ENCODE results near the gene MAD2L1.
A peak's percentile ranks its signal among the peaks of the same experiment; 100 is the strongest.
"Not testable (repeated sequence)": the region's sequence is repeated elsewhere in the genome, so short reads cannot be mapped to it uniquely, and the experiment has no call there.

MAD2L1 gene

DNA sequence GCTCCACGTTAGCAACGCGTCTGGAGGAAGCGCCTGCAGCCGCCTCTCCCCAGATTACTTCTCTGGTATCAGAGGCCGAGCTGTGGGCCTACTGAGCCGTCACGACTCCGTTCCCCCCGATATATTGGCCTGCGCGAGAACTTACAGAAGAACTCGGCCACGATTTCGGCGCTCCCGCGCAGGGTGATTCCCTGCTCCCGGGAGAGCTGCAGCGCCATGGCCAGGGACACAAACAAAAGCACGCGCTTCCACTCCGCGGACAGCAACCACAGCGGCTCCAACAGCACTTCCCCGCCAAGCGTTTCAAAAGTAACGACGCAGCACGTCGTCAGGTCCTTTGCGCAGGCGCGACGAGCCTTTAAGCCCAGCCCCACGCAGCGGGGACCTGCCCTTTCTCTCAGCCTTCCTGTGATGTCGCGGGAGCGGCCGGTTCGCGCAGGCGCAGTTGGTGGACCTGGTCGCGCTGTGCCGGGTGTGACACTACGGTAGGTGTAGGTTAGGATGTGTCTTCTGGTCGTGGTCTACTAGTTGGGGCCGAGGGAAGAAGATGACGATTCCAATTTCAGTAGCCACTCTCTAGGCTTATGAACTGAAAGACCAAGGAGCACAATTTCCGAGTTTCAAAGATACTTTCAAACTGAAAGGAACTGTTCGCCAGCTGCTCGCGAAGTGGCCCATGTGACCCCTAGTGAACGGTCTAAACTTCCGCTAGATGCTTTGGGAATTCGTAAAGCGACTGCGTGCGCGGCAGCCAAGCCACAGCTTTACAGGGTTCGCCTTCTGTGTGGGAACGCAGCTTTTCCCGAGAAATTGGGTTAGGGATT, at the start of gene MAD2L1:
TSS of gene MAD2L1 (minus strand) at position 332 of the 824 bp plus-strand sequence. CDS start at position 218, 114 bp downstream.
- peak; percentile 96 for DNase-seq

DNA sequence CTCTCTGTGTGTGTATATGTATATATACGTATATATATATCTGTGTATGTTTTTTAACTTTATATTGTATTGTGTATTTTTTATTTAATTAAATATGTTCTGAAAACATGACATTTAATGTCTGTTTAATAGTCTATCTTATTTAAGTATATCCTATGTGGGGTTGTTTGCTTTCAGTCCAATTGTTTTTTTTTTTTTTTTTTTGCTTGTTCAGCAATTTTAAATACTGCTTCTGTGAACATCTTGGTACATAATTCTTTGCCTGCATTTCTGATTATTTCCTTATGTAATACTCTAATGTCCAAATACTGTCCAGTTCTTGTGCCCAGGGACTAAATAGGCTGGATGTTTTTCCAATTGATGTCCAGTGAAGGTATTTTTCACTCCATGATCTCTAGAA, 45.1 kb upstream of the MAD2L1 start:
- DNase-seq = no peak

- no peak for DNase-seq
Measured at GRCh38 chr4:120109406-120109805, 42.8 kb upstream of the MAD2L1 start.

DNA sequence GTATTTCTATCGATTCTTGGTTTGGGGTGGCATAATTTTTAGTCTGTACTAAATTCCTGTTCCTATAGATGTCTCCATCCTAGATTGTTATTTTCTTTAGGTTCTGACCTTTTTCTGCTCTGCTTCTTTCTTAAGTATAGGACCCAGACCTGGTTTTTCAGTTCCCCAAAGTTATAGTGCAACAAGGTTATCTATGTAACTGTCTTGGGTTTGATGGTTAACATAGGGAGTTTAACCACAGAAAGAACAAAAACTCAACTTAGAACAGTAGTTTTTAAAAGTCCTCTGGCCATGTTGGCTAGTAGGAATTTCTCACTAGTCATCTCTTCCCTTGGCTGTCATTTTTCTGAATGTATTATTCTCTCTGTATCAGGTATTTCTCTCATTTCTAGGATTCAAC, 38.8 kb upstream of the MAD2L1 start:
- no peak for DNase-seq

DNA sequence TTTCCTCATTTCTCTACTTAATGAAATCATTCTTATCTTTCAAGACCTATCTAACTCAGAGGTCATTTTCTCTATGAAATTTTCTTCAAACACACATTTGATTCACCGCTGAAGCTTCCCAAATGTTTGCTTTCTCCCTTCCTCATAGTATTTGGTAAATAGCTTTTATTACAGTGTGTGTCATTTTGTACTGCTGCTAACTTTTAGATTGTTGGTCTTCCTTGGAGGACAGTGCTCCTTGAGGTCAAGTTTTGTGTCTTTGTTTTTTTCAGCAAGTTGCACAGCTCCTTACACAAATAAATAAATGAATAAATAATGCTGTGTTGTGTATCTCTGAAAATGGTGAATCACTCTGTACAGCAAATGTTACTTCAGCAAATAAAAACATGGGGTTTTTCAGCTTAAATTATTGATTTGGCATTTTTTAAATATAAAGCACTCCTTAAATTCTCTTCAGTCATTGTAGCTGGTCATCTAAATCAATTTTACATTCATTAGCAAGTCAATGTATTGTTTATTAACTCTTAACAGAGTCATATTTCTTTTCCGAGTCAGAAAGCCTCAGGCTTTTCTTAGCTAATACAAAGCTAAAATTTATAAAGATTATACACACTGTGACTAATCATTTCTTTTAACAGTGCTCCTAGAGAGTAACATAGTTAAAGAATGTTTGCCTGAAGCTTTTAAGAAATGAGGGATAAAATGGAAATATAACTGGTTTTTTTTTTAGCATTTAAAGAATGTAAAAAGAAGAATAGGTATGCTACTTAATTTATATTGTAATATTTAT, 30.1 kb upstream of the MAD2L1 start:
- DNase-seq = no peak

DNA sequence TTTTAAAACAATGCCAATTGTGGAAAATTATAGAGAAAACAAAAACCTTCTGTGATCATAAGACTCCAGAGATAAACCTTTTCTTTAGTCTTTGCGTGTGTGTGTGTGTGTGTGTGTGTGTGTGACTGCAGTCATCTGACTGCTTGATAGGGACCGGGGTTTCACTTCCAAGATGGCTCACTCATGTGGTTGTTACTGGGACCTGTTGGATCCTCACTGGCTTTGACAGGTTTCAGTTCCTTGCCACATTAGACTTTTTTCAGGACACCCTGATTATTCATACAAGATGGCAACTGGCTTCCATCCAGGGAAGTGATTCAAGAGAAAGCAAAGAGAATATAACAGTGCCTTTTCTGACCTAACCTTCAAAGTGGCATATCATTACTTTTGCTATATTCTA, 21.9 kb upstream of the MAD2L1 start:
- DNase-seq = no peak

DNA sequence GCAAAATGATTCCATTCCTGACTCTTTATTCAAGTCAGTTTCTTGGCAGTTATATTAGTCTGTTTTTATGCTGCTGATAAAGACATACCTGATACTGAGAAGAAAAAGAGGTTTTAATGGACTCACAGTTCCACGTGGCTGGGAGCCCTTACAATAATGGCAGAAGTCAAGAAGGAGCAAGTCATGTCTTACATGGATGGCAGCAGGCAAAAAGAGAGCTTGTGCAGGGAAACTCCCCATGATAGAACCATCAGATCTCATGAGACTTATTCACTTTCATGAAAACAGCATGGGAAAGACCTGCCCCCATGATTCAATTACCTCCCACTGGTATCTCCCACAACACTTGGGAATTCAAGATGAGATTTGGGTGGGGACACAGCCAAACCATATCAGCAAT, 21.4 kb upstream of the MAD2L1 start:
- not testable (repeated sequence) for DNase-seq

GRCh38 chr4:120085705-120086104, 19.1 kb upstream of the MAD2L1 start:
- no peak for DNase-seq

GRCh38 chr4:120084327-120084726, 17.7 kb upstream of the MAD2L1 start:
- DNase-seq = no peak

- DNase-seq = no peak
Measured at GRCh38 chr4:120083152-120083551, 16.5 kb upstream of the MAD2L1 start.

DNA sequence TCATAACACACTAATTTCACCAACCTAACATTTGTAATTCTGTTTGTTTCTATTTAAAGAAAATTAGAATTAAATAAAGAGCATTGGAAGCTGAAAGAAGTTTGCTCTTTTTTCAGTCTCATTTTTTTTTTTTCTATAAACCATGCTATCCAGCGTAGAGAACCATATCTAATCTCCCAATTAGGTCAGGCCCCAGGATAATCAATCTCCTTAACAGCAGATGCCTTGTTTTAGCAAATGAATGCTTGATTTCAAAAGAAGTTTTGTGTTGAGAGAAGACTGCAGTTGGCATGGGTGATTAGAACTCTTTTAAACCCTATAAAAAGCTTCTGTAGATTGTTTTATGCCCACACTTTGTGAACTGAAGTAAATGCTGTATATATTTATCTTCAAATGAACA, 15.6 kb upstream of the MAD2L1 start:
- DNase-seq = no peak

GRCh38 chr4:120081726-120082125, 15.1 kb upstream of the MAD2L1 start:
- no peak for DNase-seq

DNA sequence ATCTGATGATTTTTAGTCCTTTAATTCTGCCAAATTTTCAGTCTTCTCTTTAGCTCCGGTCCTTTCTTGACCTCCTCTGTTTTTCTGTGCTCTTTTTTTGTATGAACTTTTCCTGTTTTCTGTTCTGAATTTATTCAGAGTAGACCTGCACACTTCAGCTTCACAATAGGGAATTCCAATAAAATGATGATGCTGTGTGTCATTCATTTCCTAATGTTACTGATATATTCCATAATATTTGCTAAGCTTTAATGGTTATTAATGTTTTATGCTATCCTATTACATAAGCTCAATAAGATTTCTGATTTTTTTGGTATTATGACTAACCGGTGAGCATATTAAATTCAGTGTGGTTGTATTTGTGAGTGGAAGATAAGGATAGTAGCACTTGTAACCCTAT, 13.9 kb upstream of the MAD2L1 start:
- DNase-seq = no peak

DNA sequence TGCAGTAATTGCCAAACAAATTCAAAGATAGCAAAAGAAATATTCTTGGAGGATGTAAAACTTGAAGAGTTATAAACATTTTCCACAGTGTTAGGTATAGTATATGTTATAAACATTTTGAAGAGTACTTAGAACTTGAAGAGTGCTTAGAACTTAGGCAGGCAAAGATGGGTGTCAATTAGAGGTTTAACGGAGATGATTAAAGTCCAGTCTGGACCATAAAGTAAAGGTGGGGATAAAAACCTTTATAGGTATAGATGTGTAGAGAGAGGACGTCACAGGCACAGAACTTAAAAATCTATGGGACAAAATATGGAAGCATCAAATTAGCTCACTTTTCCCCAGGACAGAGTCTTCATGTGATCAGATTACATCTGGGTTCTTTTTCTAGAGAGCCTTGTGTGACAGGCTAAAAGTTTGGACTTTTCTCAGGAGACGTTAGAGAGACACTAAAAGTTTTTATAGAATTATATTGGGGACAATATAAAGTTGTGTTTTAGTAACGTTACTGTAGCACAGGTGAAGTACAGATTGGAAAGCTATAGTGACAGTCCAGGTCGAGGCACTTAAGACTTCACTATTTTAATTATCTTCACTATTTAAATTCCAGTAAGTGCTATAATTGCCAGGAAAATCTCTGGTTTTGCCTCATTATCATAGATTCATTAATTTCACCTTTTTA, 13.3 kb upstream of the MAD2L1 start:
- no peak for DNase-seq

DNA sequence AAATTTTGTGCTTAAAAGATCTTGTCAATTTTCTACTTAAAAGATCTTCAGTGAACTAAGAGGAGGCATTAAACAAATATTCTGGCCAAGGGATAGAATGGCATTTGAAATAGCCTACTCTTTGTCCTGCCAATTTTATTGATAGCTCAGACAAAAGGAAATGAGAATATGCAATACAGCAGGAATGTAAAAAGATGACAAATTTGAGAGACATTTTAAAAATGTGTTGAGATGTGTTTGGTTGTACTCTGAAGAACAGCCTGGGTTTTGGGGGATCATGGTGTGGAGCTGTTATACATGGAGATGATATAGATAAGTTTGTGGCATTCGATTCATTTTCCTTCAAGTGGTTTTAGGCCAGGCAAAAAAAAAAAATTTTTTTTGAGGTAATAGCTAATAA, 11.6 kb upstream of the MAD2L1 start:
- no peak for DNase-seq

GRCh38 chr4:120071192-120071795, 4.6 kb upstream of the MAD2L1 start:
- DNase-seq = peak; percentile 33

GRCh38 chr4:120070196-120070595, 3.5 kb upstream of the MAD2L1 start:
- DNase-seq = no peak

DNA sequence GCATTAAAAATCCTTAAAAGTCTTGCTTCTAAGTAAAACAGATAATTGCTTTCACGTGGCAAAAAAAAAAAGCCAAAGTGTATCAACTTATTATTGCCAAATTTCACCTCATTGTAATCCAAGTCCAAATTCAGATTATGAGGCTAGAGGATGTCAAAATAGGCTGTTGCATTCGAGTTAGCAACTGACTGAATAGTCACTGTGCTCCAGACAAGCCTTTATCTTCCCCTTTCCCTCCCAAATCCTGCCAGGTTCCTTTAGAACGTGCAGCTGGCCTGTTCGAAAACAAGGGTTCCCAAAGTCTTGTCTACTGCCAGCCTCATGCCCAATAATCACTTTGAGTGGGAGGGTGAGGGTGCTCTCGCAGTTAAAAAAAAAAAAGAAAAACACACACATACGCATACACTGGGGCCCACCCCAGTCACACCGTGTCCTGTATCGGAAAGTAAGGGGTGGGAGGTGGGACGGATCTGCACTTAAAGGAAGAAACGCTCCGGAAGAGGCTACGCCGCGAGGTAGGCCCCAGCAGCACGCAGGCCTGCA, 603 bp downstream of the MAD2L1 start:
- DNase-seq = no peak

GRCh38 chr4:120064887-120065286, 1.8 kb downstream of the MAD2L1 start:
- no peak for DNase-seq

DNA sequence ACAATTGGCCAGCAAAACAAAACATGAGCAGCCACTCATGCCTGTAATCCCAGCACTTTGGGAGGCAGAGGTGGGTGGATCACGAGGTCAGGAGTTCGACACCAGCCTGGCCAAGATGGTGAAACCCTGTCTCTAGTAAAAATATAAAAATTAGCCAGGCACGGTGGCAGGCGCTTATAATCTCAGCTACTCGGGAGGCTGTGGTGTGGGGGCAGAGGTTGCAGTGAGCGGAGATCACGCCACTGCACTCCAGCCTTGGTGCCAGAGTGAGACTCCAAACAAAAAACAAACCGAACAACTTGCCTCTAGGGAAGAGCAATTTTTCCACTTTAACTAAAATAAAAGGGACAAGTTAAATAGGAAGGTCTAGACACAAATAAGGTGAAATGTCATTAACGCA, 2.9 kb downstream of the MAD2L1 start:
- DNase-seq = not testable (repeated sequence)

DNA sequence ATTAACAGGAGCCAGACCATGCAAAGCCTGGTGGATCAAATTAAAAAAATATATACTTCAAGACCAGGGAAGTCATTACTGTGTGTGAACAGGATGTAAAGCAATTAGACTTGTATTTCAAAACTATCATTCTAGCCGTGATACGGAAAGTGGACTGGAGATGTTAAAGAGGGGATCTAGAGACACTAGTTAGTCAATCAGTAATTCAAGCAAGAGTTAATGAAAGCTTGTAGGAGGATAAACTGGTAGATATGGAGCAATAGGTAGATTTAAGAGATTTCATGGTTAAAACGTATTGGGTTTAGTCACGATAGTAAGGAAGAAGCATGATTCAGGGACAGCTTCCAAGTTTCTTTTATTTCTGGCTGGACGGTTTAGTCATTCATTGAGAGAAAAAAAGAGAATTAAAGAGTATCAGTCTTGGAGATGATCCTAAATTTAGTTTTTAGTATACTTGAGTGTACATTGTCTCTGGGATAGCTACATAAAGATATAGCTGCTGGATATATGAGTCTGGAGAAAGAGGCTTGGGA, 3.9 kb downstream of the MAD2L1 start:
- DNase-seq = no peak

DNA sequence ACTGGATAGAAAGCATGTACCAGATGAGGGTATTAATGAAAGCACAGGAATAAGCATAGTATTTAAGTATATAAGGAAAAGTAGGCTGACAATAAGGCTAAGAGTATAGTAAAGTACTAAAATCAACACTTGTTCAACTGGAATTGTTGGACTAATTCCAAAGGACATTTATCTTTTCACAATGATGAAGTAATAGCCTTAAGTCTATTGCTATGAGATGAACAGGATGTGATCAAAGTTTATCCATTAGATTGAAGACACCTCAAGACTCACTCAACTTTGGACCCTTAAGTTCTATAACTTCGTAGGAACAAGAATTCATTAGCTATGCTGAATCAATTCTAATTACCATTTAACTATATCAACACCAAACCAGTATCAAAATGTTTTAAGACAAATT, 7.6 kb downstream of the MAD2L1 start:
- no peak for DNase-seq

GRCh38 chr4:120057416-120057815, 9.2 kb downstream of the MAD2L1 start:
- DNase-seq = no peak
